ENCODE results near the gene MAPK1.
"Not testable (repeated sequence)": the region's sequence is repeated elsewhere in the genome, so short reads cannot be mapped to it uniquely, and the experiment has no call there.

MAPK1 gene

GRCh38 chr22:21817497-21817853 is 50.0 kb downstream of the MAPK1 start:
- DNase-seq: not testable (repeated sequence)

GRCh38 chr22:21816787-21817496 is 50.5 kb downstream of the MAPK1 start:
- DNase-seq: peak; percentile 83

GRCh38 chr22:21816472-21816786 is 51.0 kb downstream of the MAPK1 start:
- no peak for DNase-seq

GRCh38 chr22:21815958-21816357 is 51.5 kb downstream of the MAPK1 start:
- DNase-seq: no peak

GRCh38 chr22:21815357-21815756 is 52.1 kb downstream of the MAPK1 start:
- DNase-seq: no peak

DNA sequence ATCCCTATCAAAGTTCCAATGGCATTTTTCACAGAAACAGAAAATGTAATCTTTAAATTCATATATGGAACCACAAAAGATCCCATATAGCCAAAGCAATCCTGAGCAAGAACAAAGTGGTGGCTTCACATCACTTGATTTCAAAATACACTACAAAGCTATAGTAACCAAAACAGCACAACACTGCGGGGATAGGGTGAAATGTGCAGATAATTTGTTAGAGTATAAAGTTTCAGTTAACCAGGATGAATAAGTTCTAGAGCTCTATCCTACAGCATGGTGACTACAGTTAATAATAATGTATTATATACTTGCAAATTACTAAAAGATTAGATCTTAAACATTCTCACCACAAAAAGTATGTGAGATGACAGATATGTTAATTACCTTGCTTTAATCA is 55.5 kb downstream of the MAPK1 start:
- no peak for DNase-seq

DNA sequence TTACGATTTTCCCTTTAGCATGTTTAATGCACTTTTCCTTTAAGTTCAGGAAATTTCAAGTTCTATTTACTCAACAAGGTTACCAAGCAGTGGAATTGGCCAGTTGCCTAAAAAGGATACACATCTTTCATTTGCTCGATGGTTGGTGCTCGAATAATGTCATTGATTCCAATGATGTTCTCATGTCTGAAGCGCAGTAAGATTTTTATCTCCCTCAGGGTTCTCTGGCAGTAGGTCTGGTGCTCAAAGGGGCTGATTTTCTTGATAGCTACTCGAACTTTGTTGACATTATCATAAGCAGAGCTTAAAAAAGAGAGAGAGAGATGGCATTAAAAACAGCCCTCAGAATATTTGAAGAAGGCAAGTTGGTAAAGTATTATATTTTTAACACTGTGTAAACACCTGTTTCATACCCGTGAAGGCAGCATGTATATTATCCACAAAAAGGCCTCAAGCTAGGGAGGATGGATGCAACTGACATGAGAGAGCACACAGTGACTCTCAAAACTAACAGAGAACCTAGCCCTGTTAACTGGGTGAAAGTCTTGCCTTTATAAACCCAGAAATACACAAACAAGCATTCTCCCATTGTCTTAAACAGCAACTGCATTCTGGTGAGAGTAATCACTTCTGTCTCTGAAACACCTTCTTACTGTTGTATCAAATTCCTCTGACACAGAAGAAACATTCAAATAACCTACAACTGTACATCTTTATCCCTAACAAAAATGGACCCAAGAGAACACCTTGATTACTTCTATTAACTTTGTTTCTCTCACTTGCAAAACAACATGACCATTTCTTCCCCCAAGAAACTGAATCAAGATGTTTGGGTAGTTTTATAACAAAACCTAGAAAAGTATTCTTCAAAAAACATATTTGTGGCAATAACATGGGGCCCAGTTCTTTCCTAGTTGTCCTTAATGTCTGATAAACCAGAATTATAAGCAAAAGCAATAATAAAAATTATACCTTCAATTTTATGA is 59.6 kb downstream of the MAPK1 start:
- no peak for DNase-seq

DNA sequence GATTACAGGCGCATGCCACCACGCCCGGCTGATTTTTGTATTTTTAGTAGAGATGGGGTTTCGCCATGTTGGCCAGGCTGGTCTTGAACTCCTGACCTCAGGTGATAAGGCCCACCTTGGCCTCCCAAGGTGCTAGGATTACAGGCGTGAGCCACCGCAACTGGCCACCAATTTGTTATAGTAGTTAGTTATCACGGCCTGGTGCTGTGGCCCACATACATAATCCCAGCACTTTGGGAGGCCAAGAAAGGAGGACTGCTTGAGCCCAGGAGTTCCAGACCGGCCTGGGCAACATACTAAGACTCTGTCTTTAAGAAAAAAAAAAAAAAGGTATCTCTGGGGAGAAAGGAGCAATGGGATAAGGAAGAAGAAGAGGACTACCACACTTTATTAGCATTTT is 62.1 kb downstream of the MAPK1 start:
- not testable (repeated sequence) for DNase-seq

DNA sequence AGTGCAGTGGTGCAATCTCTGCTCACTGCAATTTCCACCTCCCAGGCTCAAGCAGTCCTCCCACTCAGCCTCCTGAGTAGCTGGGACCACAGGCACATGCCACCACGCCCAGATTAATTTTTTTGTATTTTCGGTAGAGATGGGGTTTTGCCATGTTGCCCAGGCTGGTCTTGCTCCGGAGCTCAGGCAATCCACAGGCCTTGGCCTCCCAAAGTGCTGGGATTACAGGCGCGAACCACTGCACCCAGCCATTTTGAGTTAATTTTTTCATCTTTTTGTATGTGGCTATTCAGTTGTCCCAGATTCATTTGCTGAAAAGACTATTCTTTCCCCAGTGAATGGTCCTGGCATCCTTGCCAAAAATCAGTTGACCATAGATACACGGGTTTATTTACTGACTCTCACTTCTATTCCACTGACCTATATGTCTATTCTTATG is 63.6 kb downstream of the MAPK1 start:
- no peak for DNase-seq

DNA sequence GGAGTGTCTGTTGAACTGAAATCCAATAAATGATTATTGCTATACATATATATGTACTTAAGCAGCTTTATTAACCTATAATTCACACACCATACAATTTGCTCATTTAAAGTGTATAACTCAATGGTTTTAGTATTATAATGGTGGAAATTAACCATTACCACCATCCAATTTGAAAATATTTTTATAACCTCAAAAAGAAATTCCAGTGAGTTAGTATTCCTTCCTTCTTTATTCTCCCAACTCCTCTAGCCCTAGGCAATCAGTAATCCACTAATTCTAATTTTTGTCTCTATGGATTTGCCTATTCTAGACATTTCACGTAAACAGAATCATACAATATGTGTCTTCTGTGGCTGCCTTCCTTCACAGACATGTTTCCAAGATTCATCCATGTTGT is 64.8 kb downstream of the MAPK1 start:
- DNase-seq: no peak

DNA sequence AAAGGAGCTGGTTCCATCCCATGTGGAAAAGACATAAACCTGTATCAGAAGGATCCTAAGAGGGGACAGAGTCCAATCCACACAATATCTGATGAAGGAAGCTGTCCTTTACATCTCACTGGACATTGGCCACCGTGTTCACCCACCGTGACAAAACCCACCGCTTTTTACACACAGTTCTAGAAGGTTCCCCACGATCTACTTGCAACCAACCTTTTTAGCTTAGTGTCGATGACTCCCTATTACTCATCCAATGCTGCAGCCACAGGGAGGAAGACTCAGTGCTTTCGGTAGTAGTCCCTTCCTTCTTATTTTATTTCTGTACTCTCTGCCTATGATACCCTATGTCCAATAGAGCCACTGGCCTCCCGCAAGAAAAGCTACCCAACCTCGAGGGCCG is 65.4 kb downstream of the MAPK1 start:
- DNase-seq: no peak

GRCh38 chr22:21801304-21801644 is 66.2 kb downstream of the MAPK1 start:
- not testable (repeated sequence) for DNase-seq

DNA sequence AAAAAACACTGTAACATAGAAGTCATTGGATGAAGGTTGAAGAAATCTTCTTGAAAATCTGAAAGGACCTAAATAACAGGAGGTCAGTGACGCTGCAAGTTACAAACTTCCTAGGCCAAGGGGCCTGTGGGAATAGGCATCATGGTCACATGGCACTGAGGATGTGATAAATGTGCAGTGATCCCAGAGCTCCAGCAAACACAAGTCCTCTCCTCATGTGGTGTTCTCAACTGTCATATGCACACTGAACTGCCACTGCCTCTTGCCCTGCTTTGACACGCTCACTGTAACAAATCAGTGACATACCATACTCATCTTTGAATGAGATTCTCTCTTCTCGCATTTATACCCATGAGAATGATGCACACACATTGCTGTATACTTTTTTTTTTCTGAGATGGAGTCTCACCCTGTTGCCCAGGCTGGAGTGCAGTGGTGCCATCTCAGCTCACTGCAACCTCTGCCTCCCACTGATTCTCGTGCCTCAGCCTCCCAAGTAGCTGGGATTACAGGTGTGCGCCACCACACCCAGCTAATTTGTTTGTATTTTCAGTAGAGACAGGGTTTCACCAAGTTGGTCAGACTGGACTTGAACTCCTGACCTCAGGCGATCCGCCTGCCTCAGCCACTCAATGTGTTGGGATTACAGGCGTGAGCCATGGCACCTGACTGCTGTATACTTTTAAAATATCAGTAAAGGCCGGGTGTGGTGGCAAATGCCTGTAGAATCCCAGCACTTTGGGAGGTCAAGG is 66.7 kb downstream of the MAPK1 start:
- no peak for DNase-seq

DNA sequence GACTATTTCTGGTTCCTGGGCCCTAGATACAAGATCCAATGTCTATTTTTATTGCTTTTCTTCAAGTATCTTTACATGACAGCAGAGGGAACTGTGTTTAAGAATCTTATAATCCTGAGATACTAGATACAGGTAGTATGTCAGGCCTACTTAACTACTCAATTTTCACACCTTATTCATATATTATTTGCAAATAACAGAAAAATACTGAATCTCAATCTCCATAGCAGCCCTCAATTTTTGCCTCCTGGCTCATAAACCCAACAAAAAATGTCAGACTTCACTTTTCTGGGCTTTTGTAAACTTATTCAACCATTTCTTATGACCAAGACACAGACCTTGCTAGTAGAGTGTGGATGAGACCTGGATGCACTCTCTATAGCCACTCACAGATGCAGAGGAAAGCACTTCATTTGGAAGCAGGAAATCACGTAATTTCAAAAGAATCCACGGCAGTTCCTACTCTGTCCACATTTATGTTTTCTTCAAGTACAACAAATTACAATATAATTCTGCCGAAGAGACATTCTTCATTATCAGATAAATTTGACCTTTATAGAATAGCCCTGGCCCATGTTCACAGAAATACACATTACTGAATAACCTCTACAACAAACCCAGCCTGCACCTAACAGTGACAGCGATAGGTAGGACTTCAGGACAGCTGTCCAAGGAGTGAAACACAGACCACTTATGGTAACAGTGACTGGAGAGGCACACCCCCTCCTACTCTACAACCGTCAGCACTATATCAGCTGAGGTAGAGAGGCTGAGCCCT is 69.8 kb downstream of the MAPK1 start:
- DNase-seq: peak; percentile 35

GRCh38 chr22:21796863-21797262 is 70.6 kb downstream of the MAPK1 start:
- DNase-seq: no peak

DNA sequence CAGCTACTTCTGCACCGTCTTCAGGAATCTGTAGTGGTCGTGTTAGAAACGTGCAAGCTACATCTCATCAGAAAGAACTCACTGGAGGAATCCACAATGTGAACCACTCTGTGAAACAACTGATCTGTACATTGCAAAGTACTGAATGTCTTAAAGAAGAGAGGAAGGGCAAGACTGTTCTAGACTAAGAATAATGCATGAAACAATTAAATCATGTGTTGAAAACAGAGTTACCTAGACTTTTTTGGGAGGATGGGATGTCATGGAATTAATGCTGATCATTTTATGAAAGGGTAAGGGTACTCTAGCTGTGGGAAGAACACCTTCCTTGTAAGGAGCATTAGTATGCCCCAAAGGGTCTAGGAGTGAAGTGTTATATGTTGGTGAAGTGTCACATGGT is 71.2 kb downstream of the MAPK1 start:
- DNase-seq: no peak

DNA sequence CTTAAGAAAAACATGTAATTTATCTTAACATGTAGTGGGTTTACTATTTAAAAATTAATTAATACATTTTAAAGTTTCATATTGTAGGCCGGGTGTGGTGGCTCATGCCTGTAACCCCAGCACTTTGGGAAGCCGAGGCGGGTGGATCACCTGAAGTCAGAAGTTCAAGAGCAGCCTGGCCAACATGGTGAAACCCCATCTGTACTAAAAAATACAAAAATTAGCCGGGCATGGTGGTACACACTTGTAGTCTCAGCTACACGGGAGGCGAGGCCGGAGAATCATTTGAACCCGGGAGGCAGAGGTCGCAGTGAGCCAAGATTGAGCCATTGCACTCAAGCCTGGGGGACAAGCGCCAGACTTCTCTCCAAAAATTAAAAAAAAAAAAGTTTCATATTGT is 73.7 kb downstream of the MAPK1 start:
- not testable (repeated sequence) for DNase-seq

GRCh38 chr22:21791635-21792625 is 75.5 kb downstream of the MAPK1 start:
- no peak for DNase-seq

DNA sequence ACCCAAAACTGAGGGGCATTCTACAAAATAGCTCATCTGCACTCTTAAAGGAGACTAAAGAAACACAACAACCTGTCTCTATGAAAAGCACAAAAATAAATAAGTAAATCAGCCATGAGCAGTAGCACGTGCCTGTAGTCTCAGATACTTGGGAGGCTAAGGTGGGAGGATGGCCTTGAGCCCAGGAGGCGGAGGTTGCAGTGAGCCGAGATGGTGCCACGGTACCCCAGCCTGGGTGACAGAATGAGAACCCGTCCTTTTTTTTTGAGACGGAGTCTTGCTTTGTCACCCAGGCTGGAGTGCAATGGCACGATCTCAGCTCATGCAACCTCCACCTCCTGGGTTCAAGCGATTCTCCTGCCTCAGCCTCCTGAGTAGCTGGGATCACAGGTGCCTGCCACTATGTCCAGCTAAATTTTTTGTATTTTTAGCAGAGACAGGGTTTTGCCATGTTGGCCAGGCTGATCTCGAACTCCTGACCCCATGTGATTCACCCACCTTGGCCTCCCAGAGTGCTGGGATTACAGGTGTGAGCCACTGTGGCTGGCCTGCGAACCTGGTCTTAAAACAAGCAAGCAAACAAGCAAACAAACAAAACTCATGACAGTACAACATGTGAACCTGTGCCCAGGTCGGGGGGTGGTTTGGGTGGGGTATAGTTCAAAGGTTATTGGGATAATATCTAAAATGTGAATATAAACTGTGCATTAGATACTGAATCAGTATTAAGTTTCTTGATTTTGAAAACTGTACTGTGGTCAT is 76.4 kb downstream of the MAPK1 start:
- not testable (repeated sequence) for DNase-seq

DNA sequence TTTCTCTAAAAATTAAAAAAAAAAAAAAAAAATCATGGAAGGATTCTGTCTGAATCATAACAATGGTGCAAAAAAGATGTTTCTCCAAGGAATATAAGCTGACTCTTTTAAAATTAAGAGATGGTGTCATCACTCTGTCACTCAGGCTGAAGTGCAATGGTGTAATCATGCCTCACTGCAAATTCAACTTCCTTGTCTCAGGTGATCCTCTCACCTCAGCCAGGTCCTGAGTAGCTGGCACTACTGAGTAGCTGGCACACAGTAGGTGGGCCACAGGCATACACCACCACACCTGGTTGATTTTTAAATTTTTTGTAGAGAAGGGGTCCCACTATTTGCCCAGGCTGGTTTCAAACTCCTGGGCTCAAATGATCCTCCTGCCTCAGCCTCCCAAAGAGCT is 77.1 kb downstream of the MAPK1 start:
- DNase-seq: no peak

- not testable (repeated sequence) for DNase-seq
Observed at GRCh38 chr22:21787565-21787964, 79.9 kb downstream of the MAPK1 start.
